Omental fat pad (tissue), 4 donors: Measurements from ENCODE around the gene ORM1. TPM values are rescaled to one million over a fixed set of nuclear protein-coding genes. Genes with fewer than 3 reads are reported as not detected.

Experiments
- ATAC-seq: fragments of 150-250 bp; one replicate; pipeline ENCODE4 v1.9.1; 2016; ENCODE audit warnings: mild to moderate bottlenecking, moderate library complexity; ENCODE audit not compliant: low FRiP score
- DNase-seq: peaks from one replicate; pipeline ENCODE4 v3.0.0-alpha.2; 2019; ENCODE audit warnings: low spot score
- total RNA-seq, 4 donors: library from RNA; depleted of rRNA; stranded (reverse); fragments of >200 nt; gene quantifications; one replicate each; pipeline ENCODE4 v1.1.0, GENCODE V29; 2016
- TF ChIP-seq, protein P1 (sequence below), 3 donors: fragments of 450-650 bp; IDR thresholded peaks; one replicate each; pipeline ENCODE4 v1.5.1; 2016 to 2017; ENCODE audit warnings: antibody characterized with exemption in 3 of 3, mild to moderate bottlenecking in 3 of 3, moderate library complexity in 2 of 3

The ORM1 gene
- total RNA-seq, 4 donors from 2014 or later, result 0.65 to 5.4 (median 1.0) TPM; not detected in 1

DNA sequence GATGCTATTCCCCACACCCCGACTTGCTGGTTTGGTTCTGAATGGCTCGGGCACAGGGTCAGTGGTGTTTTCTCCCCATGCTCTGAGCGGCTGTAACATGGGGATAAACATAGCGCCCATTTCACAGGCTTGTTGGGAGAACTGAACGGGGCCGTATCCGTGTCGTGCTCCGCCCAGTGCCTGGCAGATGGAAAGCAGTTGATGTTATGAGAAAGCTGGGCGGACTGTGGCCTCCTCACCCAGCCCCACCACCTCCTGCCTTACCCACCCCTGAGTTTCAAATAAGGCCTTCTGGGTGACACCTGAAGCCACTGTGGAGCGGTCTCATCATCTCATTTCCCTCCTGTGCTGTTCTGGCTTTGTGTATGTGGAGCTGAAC, 21.3 kb downstream of the ORM1 start:
- TF ChIP-seq, protein P1, sequence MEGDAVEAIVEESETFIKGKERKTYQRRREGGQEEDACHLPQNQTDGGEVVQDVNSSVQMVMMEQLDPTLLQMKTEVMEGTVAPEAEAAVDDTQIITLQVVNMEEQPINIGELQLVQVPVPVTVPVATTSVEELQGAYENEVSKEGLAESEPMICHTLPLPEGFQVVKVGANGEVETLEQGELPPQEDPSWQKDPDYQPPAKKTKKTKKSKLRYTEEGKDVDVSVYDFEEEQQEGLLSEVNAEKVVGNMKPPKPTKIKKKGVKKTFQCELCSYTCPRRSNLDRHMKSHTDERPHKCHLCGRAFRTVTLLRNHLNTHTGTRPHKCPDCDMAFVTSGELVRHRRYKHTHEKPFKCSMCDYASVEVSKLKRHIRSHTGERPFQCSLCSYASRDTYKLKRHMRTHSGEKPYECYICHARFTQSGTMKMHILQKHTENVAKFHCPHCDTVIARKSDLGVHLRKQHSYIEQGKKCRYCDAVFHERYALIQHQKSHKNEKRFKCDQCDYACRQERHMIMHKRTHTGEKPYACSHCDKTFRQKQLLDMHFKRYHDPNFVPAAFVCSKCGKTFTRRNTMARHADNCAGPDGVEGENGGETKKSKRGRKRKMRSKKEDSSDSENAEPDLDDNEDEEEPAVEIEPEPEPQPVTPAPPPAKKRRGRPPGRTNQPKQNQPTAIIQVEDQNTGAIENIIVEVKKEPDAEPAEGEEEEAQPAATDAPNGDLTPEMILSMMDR (IDR thresholded peaks at IDR 0.05), result no peak
- no peak for ATAC-seq
- no peak for DNase-seq

DNA sequence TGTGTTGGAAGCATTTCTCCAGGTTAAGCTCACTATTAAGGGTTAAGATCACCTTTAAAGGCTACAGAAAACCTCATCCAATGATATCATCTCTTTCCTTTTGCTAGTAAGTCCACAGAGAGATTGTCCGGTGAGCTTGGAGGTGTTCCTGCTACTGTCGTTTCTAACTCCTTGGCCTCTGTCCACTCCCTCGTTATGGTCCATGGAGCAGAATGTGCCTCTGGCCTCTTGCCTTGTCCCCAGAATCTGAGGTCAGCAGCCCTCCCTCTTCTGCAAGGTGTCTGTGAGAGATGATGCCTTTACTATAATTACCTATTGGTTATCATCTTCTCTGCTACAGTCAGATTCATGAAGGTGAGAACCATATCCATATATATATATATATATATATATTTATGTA, 21.8 kb downstream of the ORM1 start:
- TF ChIP-seq, protein P1 (IDR thresholded peaks at IDR 0.05), result no peak
- no peak for ATAC-seq
- DNase-seq, result no peak

DNA sequence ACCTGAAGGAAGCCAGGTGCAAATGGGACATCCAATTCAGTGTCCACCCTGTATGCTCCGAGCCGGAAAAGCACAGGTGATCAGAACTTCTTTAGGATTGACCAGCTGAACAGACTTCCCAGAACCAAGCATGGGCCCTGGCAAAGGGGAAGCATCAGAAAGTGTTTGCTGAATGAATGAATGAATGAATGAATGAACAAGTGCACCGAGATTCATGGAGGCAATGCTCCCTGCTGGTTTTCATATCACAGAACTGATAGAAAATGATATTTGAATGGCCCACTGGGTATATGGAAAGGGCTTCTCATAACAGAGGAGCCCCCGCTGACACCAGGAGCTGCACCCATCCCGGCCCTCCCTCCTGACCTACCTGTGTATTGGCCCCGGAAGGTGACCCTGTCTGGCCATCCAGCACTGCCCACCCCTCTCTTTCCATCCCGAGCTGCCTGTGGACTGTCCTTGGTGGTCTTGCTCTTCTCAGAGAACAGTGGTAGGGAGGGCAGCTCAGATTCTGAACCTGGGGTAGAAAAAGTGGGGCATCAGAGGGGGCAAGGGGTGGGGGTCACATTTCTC, 22.7 kb downstream of the ORM1 start:
- ATAC-seq (no peak), DNase-seq (no peak)
- TF ChIP-seq, protein P1 (IDR thresholded peaks at IDR 0.05), result no peak

DNA sequence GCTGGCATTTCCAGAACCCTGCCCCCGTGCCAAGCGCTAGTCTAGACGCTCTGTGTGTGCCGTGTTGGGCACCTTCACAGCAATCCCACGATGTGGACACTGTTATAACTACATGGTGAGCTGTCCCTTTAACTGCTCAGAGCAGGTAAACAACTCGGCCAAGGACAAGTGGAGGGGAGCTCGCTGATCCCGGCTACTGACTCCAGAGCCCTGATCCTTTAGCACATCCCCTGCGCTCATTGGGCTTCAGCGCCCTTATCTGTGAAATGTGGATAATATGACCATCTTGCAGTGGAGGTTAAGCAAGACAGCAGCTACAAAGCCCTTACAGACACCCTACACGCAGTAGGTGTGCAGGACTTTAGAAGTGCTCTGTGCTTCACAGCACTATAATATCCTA, 23.2 kb downstream of the ORM1 start:
- TF ChIP-seq, protein P1 (IDR thresholded peaks at IDR 0.05), result no peak
- ATAC-seq, result no peak

DNA sequence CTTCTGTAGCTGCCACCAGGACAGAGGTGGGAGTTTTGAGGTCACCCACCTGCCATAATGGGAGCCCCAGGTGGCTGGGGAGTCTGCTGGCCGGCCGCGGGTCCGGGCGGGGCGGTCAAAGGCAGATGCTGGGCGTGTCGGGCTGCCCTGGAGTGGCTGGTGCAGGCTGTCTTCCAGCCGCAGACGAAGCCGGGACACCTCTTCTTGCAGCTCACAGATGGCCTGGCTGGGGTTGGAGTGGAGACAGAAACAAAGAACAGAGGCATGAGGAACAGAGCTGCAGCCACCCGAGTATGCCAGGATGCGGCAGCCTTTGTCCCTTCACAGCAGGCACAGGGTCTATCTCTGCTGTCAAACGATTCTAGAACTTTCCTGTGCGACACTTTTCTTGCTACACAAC, 24.8 kb downstream of the ORM1 start:
- no peak for DNase-seq
- TF ChIP-seq, protein P1 (IDR thresholded peaks at IDR 0.05), result no peak

More for the DNA sequence above, 23.2 kb downstream of the ORM1 start:
- no peak for DNase-seq

DNA sequence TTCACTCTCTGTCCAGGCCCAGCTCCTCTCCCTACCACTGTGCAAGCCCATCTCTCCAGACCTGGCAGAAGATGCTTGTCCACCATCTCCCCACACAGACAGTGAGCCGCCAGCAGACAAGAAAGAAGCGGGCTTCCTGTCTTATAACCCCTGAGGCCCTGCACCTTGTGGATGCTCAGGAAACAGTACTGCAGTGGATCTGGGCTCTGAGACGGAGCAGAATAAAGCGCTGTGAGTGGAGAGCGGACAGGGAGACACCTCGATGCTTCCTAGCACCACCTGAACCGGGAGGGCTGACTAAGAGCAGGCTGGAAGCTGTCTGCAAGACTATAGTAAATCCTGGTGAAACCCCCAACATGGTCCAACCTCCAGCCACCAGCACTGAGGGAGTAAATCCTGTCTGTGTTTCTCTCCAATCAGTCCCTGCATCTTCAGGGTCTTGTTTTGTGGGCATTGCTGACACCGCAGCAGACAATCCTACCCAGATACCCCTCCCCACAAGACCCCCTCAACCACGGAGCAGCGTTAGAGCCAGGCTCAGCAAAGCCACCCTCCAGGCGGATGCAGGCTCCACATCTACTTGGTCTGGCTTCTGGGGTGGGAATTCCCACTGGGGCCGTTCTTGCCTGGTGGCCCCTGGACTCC, 25.5 kb downstream of the ORM1 start:
- TF ChIP-seq, protein P1 (IDR thresholded peaks at IDR 0.05), result no peak
- ATAC-seq, result no peak
- DNase-seq, result no peak

More for the DNA sequence above, 24.8 kb downstream of the ORM1 start:
- no peak for ATAC-seq

DNA sequence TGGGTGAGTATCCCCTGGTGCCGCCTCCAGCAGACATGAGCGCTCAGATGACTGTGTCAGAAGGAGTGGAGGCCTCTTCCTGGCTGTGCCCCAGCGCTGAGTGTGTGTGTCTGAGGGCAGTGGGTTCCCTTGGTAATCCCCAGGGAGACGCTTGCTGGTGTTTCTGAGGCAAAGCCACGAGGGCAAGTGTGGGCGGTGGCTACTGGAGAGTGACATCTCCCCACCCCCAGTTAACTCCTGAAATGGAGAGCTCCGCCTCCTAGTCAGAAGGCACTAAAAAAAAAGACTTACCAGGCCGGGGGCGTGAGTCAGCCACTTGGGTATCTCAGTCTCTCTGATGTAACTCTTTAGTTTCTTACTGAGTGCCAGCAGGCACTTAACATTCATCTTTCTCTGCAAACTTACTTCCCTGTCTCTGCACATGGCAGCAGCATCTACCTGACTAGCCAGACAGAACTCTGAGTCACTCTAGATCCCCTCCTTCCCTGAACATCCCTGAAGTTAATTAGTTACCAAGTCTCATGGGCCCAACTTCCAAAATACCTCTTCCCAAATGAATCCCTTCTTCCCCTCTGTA, 26.1 kb downstream of the ORM1 start:
- TF ChIP-seq, protein P1 (IDR thresholded peaks at IDR 0.05), result no peak
- peak; percentile 88 for ATAC-seq
- peak; percentile 64 for DNase-seq
